Endothelial cell of hepatic sinusoid (primary cell): Measurements from ENCODE around the gene THSD7B.
"Not testable (repeated sequence)": the region's sequence is repeated elsewhere in the genome, so short reads cannot be mapped to it uniquely, and the experiment has no call there.

Experiments used
- in situ Hi-C: cut with HindIII; loops from 2 replicates; pipeline ENCODE4 v1.10.0; 2017; ENCODE audit warnings: low sequenced_read_pairs

The THSD7B gene

DNA sequence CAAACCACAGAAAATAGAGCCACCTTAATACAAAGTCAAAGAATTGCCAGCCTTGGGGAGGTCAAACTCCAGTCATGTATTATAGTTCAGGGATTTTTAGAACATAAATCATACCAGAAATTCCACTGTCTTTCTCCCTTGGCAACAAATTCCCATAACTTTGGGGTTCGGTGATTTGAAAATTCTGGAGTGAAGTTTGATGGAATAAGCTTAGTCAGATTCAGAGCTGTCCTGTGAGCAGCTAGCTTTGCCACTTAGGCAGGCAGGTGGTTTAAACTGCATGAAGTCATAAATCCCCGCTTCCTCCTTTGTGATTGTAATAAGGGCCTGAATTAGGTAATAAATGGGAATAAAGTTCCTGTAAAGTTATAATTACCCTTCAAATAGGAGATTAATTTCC lies 741.9 kb downstream of the THSD7B start:
- in situ Hi-C loops, result no loop called here

- in situ Hi-C loops, result no loop called here
These were observed 743.5 kb downstream of the THSD7B start for GRCh38 chr2:137508739-137509384.

- in situ Hi-C loops, result no loop called here
These were observed 746.2 kb downstream of the THSD7B start for GRCh38 chr2:137511526-137511925.

DNA sequence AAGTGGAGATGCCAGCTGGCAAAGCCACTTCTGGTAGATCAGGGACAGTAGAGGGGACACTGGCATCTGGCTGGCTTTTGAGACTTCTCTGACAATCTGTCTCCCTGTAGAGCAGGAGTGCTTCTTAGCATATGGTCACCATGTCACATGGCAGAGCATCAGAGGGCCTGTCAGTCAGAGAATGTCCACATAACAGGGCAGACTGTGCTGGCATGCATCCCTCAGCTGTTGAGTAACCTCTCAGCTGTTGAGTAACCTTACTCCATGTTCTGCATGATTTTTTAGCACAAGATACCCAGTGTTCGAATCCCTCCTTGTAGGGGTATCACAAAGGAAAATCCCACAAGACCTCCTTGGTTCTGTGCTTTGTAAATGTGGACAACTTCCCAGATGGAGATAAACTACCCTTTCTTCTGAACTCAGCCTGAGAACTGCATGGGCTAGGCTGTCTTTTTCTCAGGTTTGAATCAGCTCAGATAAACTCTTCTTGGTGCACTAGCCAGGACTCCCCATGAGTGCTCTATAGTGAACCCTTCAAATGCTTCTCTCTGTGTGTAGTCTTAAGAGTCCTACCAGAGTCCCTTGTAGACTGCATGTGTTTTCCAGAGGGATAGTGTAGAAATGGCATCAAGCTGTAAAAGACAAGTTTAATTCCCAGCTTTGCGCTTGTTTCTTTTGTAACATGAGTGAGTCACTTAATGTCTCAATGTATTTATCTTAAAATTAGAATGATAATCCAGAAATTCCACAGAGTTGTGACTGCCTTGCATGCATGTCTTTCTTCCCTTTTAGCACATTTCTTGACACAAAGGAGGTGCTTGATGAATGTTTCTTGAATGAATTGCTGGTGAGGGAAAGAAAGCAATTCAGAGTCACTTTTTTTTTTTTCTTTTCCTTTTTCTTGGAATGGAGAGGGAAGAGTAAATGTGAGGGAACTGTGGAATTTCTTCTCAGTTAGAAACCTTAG lies 756.6 kb downstream of the THSD7B start:
- in situ Hi-C loops, result no loop called here

- in situ Hi-C loops, result no loop called here
These were observed 757.3 kb downstream of the THSD7B start for GRCh38 chr2:137522620-137523011.

- in situ Hi-C loops, result no loop called here
These were observed 758.6 kb downstream of the THSD7B start for GRCh38 chr2:137523931-137524330.

- in situ Hi-C loops, result no loop called here
These were observed 759.8 kb downstream of the THSD7B start for GRCh38 chr2:137525132-137525531.

GRCh38 chr2:137525641-137526190 lies 760.4 kb downstream of the THSD7B start:
- in situ Hi-C loops, result no loop called here

DNA sequence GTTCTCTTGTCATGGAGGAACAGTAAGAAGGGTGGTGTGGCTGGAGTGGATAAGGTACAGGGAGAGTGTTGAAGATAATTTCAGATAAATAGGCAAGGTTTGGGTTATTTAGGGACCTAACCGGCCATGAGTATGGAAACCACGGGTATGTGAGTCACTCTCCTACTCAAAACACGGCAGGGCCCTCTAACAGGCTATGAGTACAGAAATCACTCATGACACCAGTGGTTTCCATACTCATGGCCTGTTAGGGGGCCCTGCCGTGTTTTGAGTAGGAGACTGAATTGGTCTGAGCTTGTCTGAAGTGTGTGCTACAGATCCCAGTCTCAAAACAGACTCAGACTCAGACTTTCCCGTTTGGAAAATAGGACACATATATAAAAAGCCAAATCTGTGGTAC lies 770.6 kb downstream of the THSD7B start:
- in situ Hi-C loops, result no loop called here

GRCh38 chr2:137539336-137539735 lies 774.0 kb downstream of the THSD7B start:
- in situ Hi-C loops, result no loop called here

DNA sequence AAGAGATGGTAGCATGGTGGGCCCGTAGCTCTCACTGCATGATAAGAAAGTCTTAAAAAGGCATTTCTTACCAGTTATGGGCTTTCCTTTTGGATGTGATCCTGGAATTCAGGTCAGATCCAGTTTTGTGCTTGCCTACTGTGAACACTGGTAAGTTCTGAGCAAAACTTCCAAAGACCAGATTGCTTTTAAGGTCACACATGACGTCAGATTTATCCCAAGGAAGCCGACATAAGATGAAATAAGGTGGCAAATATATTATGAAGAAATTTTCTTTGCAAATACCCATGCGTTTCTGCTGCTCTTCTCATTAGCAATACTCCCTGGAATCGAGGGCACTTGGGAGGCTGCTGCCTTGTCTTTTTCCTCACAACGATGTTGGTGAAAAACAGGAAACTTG lies 782.5 kb downstream of the THSD7B start:
- in situ Hi-C loops, result no loop called here

DNA sequence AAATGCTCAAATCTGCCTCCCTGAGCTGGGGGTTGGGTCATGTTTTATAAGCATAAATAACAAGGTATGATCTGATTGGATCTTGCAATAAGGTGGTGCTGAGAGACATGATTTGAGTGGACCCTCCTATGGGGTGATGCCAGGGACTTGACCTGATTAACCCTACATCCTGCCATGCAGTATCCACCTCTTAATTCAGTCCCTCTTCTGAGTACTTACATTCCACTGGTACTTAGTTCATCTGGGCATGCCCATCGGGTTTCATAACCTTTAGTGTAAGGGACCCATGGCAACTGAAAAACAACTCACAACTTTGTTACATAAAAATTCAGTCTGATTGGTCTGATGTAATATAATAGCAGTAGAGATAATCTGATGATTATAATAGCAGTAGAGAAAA lies 801.0 kb downstream of the THSD7B start:
- in situ Hi-C loops, result no loop called here

DNA sequence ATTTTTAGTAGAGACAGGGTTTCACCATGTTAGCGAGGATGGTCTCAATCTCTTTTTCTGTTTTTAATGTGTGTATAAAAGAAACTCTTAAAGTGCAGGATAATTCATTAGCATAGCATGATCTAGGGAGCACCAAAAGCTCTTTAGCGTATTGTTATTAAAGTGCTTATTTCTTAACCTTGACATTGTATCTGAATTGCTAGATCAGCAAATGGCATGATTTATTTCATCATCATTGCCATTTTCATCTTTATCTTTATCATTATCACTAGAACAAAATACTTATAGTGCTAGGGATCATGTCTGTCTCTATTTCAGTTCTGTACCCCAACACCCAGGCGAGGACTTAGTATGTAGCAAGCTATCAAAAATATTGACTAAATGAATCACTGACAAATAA lies 805.1 kb downstream of the THSD7B start:
- in situ Hi-C loops, result no loop called here

DNA sequence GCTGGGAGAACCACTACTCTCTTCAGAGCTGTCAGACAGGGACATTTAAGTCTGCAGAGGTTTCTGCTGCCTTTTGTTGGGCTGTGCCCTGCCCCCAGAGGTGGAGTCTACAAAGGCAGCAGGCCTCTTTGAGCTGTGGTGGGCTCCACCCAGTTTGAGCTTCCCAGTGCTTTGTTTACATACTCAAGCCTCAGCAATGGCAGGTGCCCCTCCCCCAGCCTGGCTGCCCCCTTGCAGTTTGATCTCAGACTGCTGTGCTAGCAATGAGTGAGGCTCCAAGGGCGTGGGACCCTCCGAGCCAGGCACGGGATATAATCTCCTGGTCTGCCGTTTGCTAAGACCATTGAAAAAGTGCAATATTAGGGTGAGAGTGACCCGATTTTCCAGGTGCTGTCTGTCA lies 822.5 kb downstream of the THSD7B start:
- in situ Hi-C loops, result not testable (repeated sequence)

- in situ Hi-C loops, result not testable (repeated sequence)
These were observed 823.2 kb downstream of the THSD7B start for GRCh38 chr2:137588578-137588977.

DNA sequence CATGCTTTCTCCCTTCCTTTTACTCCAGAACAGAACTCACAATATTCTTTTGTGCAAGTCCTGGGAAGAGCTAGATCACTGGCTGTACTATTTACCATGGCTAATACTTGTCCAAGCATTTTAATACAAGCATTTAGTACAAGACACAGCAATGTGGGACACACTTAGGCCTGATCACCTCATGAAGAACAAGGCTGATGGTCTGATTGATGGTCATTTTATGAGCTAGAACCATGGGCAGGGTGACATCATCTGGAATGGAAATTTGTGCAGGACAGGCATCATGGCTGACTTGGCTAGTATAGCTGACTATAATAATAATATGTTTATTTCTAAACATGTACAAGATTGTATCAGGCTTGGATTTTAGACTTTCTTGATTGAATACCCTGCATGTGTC lies 824.8 kb downstream of the THSD7B start:
- in situ Hi-C loops, result no loop called here

DNA sequence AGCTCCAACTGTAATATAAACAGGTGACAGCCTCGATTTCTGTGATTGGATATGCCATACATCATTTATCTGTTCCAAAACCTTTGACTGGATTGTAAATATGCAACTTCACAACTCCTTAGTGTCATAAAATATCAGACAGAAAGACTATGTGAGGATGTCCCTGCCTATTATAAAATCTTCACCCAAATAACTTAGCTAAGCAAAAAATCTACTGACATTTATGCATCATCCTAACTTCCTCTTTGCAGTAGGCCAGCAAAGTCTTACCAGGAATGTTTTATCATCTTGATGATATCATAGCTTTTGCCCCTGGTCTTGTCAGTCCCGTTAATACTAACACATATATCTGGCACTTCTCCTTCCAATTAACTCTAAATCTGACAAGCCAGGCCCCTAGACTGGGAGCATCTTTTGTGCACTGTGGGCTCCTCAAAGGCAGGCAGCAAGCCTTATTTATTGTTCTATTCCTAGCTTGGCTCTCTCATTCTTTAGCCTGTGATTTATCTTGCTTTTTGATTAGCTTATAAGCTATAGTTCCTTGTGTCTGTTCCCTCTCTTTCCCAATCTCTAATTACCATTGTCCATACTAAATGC lies 842.5 kb downstream of the THSD7B start:
- in situ Hi-C loops, result no loop called here

DNA sequence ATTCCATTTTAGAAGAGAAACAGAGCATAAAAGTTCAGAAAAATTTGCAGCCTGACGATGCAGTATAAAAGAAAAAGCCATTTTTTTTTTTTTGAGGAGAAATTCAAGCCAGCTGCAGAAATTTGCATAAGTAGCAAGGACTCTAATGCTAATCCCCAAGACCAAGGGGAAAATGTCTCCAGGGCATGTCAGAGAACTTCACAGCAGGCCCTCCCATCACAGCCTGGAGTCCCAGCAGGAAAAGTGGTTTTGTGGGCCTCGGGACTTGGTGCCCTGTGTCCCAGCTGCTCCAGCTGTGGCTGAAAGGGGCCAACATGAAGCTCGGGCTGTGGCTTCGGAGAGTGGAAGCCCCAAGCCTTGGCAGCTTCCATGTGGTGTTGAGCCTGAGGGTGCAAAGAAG lies 873.6 kb downstream of the THSD7B start:
- in situ Hi-C loops, result no loop called here

GRCh38 chr2:137644731-137645130 lies 879.4 kb downstream of the THSD7B start:
- in situ Hi-C loops, result no loop called here

DNA sequence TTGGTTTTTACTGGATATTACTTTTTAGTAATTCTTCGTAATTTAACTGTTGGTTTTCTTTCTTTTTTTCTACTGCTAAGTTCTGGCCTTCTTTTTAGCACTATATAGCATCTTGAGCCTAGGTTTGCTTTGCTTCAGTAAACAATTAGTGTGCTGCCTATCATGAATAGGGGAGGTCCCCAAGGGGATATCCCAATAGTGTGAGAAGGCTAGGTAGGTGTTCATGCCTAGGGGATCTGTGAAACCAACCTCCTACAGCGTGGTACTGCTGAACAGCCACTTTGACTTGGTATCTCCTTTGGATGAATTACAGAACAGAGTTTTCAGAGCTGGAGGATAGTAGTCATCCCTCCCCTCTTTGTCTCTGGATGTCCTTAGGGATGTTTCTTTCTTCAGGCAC lies 888.7 kb downstream of the THSD7B start:
- in situ Hi-C loops, result no loop called here

DNA sequence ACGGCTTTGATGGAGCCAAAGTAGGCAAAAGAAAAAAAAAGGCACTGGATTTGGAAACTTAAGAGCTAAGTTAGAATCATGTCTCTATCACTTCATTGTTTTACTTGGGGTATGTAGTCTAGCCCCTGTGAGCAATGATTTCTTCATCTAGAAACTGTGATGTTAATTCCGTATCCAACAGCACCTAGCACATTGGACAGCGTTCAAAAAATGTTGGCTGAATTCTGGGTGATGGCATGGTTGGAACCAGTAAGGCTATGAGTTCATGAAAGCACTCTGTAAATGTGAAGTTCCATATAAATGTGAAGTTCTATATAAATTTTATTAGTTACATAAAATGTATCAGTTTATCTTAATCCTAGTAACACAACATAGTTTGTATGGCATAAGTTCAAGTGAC lies 890.5 kb downstream of the THSD7B start:
- in situ Hi-C loops, result no loop called here

- in situ Hi-C loops, result no loop called here
These were observed 893.1 kb downstream of the THSD7B start for GRCh38 chr2:137658433-137658832.
